ENCODE measurements around the gene PLB1. TPM values are rescaled to one million over a fixed set of nuclear protein-coding genes. Genes with fewer than 3 reads are reported as not detected.
"Not testable (repeated sequence)": the region's sequence is repeated elsewhere in the genome, so short reads cannot be mapped to it uniquely, and the experiment has no call there.

PLB1 gene
- total RNA-seq, 1 donor from 2014 or later = 3.2 TPM

DNA sequence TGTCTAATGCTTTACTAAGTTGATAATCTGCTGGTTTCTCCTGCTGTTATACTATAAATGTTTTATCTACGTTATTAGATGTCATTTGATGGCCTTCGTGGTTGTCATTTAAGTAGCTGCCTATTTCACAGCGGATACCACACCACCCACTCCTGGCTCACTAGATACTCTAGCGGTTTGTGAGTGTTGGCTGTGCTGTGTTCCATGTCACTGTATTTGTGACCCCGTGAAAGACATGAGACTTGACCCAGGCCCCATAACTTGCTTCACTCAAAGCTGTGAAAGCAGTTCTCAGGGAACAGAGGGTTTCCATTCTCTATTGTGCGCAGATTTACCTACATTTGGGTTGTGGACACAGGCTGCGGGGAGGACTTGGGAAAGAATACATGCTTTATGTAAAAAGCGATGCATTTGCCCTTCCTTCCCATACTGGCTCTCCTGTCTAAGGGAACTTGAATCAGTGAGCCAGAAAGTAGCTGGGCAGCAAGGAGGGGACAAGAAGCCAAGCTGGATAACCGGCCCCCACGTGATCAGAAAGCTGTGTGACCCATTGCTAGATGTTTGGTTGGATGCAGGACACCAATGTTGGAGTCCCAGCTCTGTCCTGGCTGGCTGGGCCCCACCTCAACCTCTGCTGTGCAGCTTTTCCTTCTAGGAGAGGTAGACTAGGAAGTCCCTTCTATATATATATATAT is 52.2 kb downstream of the PLB1 start:
- H3K4me1 Mint-ChIP-seq (ENCODE audit: unreplicated experiment) = peaks cover 21% of the 10 kb centered on the region
- DNase-seq (ENCODE audit: low spot score) = no peak
- H3K4me3 Mint-ChIP-seq (ENCODE audit: unreplicated experiment) = no peak overlapping the region
- no peak for TF ChIP-seq CTCF (IDR thresholded peaks at IDR 0.05; ENCODE audit: unreplicated experiment)
- H3K27ac Mint-ChIP-seq (ENCODE audit: unreplicated experiment) = no peak overlapping the region
- H3K27me3 Mint-ChIP-seq (ENCODE audit: unreplicated experiment) = peaks cover 3% of the 10 kb centered on the region
- H3K9me3 Mint-ChIP-seq (ENCODE audit: unreplicated experiment) = no peaks in the 10 kb centered on the region
- H3K36me3 Mint-ChIP-seq (ENCODE audit: low read depth, unreplicated experiment) = no peaks in the 10 kb centered on the region

DNA sequence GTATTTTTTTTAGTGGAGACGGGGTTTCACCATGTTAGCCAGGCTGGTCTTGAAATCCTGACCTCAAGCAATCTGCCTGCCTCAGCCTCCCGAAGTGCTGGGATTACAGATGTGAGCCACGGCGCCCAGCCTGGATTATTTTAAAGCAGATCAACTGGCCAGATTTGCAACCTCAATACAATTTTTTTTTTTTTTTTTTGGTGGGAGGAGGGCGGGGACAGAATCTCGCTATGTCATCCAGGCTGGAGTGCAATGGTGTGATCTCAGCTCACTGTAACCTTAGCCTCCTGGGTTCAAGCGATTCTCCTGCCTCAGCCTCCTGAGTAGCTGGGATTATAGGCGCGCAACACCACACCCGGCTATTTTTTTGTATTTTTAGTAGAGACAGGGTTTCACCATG is 54.5 kb downstream of the PLB1 start:
- H3K4me1 Mint-ChIP-seq (ENCODE audit: unreplicated experiment); DNase-seq (ENCODE audit: low spot score); H3K36me3 Mint-ChIP-seq (ENCODE audit: low read depth, unreplicated experiment); H3K9me3 Mint-ChIP-seq (ENCODE audit: unreplicated experiment); H3K4me3 Mint-ChIP-seq (ENCODE audit: unreplicated experiment); H3K27me3 Mint-ChIP-seq (ENCODE audit: unreplicated experiment); H3K27ac Mint-ChIP-seq (ENCODE audit: unreplicated experiment): not testable (repeated sequence)

GRCh38 chr2:28552045-28552823 is 56.4 kb downstream of the PLB1 start:
- Mint-ChIP-seq H3K36me3 (ENCODE audit: low read depth, unreplicated experiment) (no peaks in the 10 kb centered on the region), H3K9me3 (ENCODE audit: unreplicated experiment) (no peaks in the 10 kb centered on the region), H3K4me1 (ENCODE audit: unreplicated experiment) (no peaks in the 10 kb centered on the region), H3K4me3 (ENCODE audit: unreplicated experiment) (no peak overlapping the region), H3K27ac (ENCODE audit: unreplicated experiment) (no peak overlapping the region), H3K27me3 (ENCODE audit: unreplicated experiment) (peaks cover 3% of the 10 kb centered on the region)
- TF ChIP-seq CTCF (IDR thresholded peaks at IDR 0.05; ENCODE audit: unreplicated experiment) = no peak
- DNase-seq (ENCODE audit: low spot score) = no peak

DNA sequence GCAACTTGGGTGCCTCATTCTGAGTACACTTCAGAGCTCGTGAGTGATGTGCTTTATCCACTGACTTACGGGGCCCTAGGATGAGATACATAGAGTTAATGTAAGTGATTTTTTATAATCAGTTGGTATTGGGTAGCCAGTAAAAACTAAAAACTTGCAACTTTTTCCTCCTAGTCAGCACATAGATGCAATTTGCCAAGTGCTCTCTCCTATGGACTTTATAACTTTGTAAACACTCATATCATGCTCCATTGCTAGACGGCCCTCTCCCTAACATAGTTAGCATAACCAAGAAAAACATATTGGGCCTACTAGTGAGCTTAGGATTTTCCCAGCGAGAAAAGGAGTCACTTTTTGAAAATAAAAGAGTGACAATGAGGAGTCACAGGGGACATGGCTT is 60.4 kb downstream of the PLB1 start:
- Mint-ChIP-seq H3K9me3 (ENCODE audit: unreplicated experiment) (no peaks in the 10 kb centered on the region), H3K4me1 (ENCODE audit: unreplicated experiment) (no peaks in the 10 kb centered on the region), H3K4me3 (ENCODE audit: unreplicated experiment) (no peak overlapping the region), H3K36me3 (ENCODE audit: low read depth, unreplicated experiment) (no peaks in the 10 kb centered on the region), H3K27me3 (ENCODE audit: unreplicated experiment) (peaks cover 6% of the 10 kb centered on the region), H3K27ac (ENCODE audit: unreplicated experiment) (no peak overlapping the region)
- no peak for TF ChIP-seq CTCF (IDR thresholded peaks at IDR 0.05; ENCODE audit: unreplicated experiment)
- DNase-seq (ENCODE audit: low spot score) = no peak

GRCh38 chr2:28557389-28558131 is 61.7 kb downstream of the PLB1 start:
- no peak overlapping the region for H3K4me3 Mint-ChIP-seq (ENCODE audit: unreplicated experiment)
- peaks cover under 1% of the 10 kb centered on the region for H3K4me1 Mint-ChIP-seq (ENCODE audit: unreplicated experiment)
- no peaks in the 10 kb centered on the region for H3K36me3 Mint-ChIP-seq (ENCODE audit: low read depth, unreplicated experiment)
- H3K27ac Mint-ChIP-seq (ENCODE audit: unreplicated experiment) = no peak overlapping the region
- no peaks in the 10 kb centered on the region for H3K9me3 Mint-ChIP-seq (ENCODE audit: unreplicated experiment)
- no peak for TF ChIP-seq CTCF (IDR thresholded peaks at IDR 0.05; ENCODE audit: unreplicated experiment)
- DNase-seq (ENCODE audit: low spot score) = no peak
- peaks cover 5% of the 10 kb centered on the region for H3K27me3 Mint-ChIP-seq (ENCODE audit: unreplicated experiment)
